ENCODE measurements around the gene TPD52L1.

The TPD52L1 gene

GRCh38 chr6:125250511-125250910 is 96.9 kb downstream of the TPD52L1 start:
- DNase-seq = no peak

GRCh38 chr6:125251516-125252220 is 98.1 kb downstream of the TPD52L1 start:
- DNase-seq = no peak

GRCh38 chr6:125252891-125253290 is 99.3 kb downstream of the TPD52L1 start:
- no peak for DNase-seq

GRCh38 chr6:125253881-125254280 is 100.3 kb downstream of the TPD52L1 start:
- DNase-seq = no peak

- no peak for DNase-seq
Observed at GRCh38 chr6:125254321-125254720, 100.7 kb downstream of the TPD52L1 start.

GRCh38 chr6:125255201-125255600 is 101.6 kb downstream of the TPD52L1 start:
- no peak for DNase-seq

- DNase-seq = no peak
Observed at GRCh38 chr6:125257351-125257750, 103.8 kb downstream of the TPD52L1 start.

GRCh38 chr6:125258651-125259353 is 105.2 kb downstream of the TPD52L1 start:
- DNase-seq = no peak

- no peak for DNase-seq
Observed at GRCh38 chr6:125259354-125259736, 105.8 kb downstream of the TPD52L1 start.

- no peak for DNase-seq
Observed at GRCh38 chr6:125262016-125263013, 108.7 kb downstream of the TPD52L1 start.

GRCh38 chr6:125264476-125264875 is 110.9 kb downstream of the TPD52L1 start:
- DNase-seq = no peak

GRCh38 chr6:125267806-125268523 is 114.4 kb downstream of the TPD52L1 start:
- no peak for DNase-seq

- no peak for DNase-seq
Observed at GRCh38 chr6:125268765-125269164, 115.2 kb downstream of the TPD52L1 start.

GRCh38 chr6:125269328-125269985 is 115.9 kb downstream of the TPD52L1 start:
- no peak for DNase-seq

- no peak for DNase-seq
Observed at GRCh38 chr6:125270380-125270779, 116.8 kb downstream of the TPD52L1 start.

- DNase-seq = no peak
Observed at GRCh38 chr6:125271486-125272159, 118.0 kb downstream of the TPD52L1 start.

- no peak for DNase-seq
Observed at GRCh38 chr6:125273251-125273650, 119.7 kb downstream of the TPD52L1 start.

GRCh38 chr6:125273965-125274364 is 120.4 kb downstream of the TPD52L1 start:
- no peak for DNase-seq

GRCh38 chr6:125274935-125275334 is 121.4 kb downstream of the TPD52L1 start:
- no peak for DNase-seq

GRCh38 chr6:125275779-125276178 is 122.2 kb downstream of the TPD52L1 start:
- no peak for DNase-seq

GRCh38 chr6:125277838-125278237 is 124.3 kb downstream of the TPD52L1 start:
- no peak for DNase-seq
